Chondrocyte (in vitro differentiated cells): ENCODE results near the gene PDZK1. TPM values are rescaled to one million over a fixed set of nuclear protein-coding genes. Genes with fewer than 3 reads are reported as not detected.

ENCODE experiments used
- DNase-seq: peaks from one replicate; pipeline ENCODE4 v3.0.0; 2021; ENCODE audit warnings: mixed read lengths, low spot score
- H3K27ac Mint-ChIP-seq: one replicate; pipeline ENCODE4 v1.8.0; 2021; ENCODE audit warnings: mild to moderate bottlenecking, moderate library complexity, mixed read lengths; ENCODE audit not compliant: unreplicated experiment
- H3K27me3 Mint-ChIP-seq: 2 replicates; pipeline ENCODE4 v1.8.0; 2021; ENCODE audit warnings: low read depth, mixed read lengths
- H3K36me3 Mint-ChIP-seq: 2 replicates; pipeline ENCODE4 v1.8.0; 2021; ENCODE audit warnings: low read depth, mixed read lengths
- H3K4me1 Mint-ChIP-seq: 2 replicates; pipeline ENCODE4 v1.8.0; 2021; ENCODE audit warnings: low read depth, mild to moderate bottlenecking, mixed read lengths
- H3K4me3 Mint-ChIP-seq: one replicate; pipeline ENCODE4 v1.8.0; 2021; ENCODE audit warnings: mild to moderate bottlenecking, moderate library complexity, mixed read lengths; ENCODE audit not compliant: unreplicated experiment
- H3K9me3 Mint-ChIP-seq: 2 replicates; pipeline ENCODE4 v1.8.0; 2021; ENCODE audit warnings: low read depth, mixed read lengths
- CTCF ChIP-seq: fragments of 200-600 bp; sonication (generic); IDR thresholded peaks from 2 replicates; pipeline ENCODE4 v1.5.0; 2021; ENCODE audit warnings: antibody characterized with exemption, mild to moderate bottlenecking, moderate library complexity
- total RNA-seq: library from RNA; stranded (reverse); gene quantifications from 3 replicates; pipeline ENCODE4 v1.2.1, GENCODE V29; 2021

The PDZK1 gene
- total RNA-seq, 1 donor from 2014 or later: 0.50 TPM

GRCh38 chr1:145716641-145717345 is 9.6 kb upstream of the PDZK1 start:
- H3K4me3 Mint-ChIP-seq: no peak overlapping the region
- no peaks in the 10 kb centered on the region for H3K36me3 Mint-ChIP-seq
- DNase-seq: no peak
- peaks cover 25% of the 10 kb centered on the region for H3K4me1 Mint-ChIP-seq
- no peaks in the 10 kb centered on the region for H3K27me3 Mint-ChIP-seq
- TF ChIP-seq CTCF: no peak
- no peaks in the 10 kb centered on the region for H3K9me3 Mint-ChIP-seq
- peak overlapping the region; percentile 6 for H3K27ac Mint-ChIP-seq

DNA sequence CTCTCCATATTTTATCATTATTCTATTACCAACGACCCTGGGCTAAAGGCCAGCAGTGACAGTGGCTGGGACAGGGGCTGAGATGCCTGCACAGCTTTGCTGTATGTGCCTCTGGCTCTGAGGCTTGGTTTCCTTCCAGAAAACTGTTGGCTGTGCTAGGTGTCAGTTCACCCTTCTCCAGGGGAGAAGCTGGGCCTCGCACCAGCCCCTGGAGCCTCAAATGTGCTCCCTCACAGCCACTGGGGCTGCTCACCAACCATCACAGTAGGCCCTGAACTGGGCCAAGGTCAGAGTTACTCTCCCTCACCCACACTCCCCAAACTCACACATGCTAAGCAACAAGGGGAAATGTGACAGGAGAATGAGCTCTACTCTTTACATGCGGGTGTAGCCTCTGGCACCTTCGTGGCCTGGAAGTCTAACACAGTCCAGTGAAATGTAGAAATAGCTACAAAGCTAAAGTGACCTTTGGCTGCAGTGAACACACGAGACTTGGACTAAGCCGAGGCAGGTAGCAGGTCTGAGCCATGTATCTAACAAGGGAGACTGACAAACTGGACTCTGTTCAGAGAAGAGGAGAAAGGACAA is 7.5 kb upstream of the PDZK1 start:
- peaks cover 2% of the 10 kb centered on the region for H3K36me3 Mint-ChIP-seq
- H3K27ac Mint-ChIP-seq: no peak overlapping the region
- H3K4me1 Mint-ChIP-seq: peaks cover 14% of the 10 kb centered on the region
- DNase-seq: no peak
- H3K9me3 Mint-ChIP-seq: peaks cover 3% of the 10 kb centered on the region
- no peak overlapping the region for H3K4me3 Mint-ChIP-seq
- no peaks in the 10 kb centered on the region for H3K27me3 Mint-ChIP-seq
- no peak for TF ChIP-seq CTCF

- H3K9me3 Mint-ChIP-seq: peaks cover 3% of the 10 kb centered on the region
- no peak overlapping the region for H3K27ac Mint-ChIP-seq
- H3K27me3 Mint-ChIP-seq: no peaks in the 10 kb centered on the region
- peaks cover 11% of the 10 kb centered on the region for H3K4me1 Mint-ChIP-seq
- no peak for DNase-seq
- H3K4me3 Mint-ChIP-seq: no peak overlapping the region
- TF ChIP-seq CTCF: no peak
- H3K36me3 Mint-ChIP-seq: peaks cover 2% of the 10 kb centered on the region
Measured at GRCh38 chr1:145711213-145711651, 4.1 kb upstream of the PDZK1 start.

GRCh38 chr1:145710291-145711027 is 3.3 kb upstream of the PDZK1 start:
- no peak for DNase-seq

More at GRCh38 chr1:145710291-145711027, 3.3 kb upstream of the PDZK1 start:
- Mint-ChIP-seq H3K27ac (no peak overlapping the region), H3K4me3 (no peak overlapping the region), H3K27me3 (no peaks in the 10 kb centered on the region), H3K36me3 (peaks cover 2% of the 10 kb centered on the region), H3K4me1 (peaks cover 19% of the 10 kb centered on the region), H3K9me3 (peaks cover 3% of the 10 kb centered on the region)
- no peak for TF ChIP-seq CTCF
